Measurements from ENCODE around the gene BRIP1. TPM values are rescaled to one million over a fixed set of nuclear protein-coding genes. Genes with fewer than 3 reads are reported as not detected.
A peak's percentile ranks its signal among the peaks of the same experiment; 100 is the strongest.

Gene BRIP1
- total and polyA plus RNA-seq, 10 of the 15 experiments (the other 5 are each of a cell fraction or from before 2014, with no cell fraction given) = 4.0 to 24.2 (median 12.8) TPM

DNA sequence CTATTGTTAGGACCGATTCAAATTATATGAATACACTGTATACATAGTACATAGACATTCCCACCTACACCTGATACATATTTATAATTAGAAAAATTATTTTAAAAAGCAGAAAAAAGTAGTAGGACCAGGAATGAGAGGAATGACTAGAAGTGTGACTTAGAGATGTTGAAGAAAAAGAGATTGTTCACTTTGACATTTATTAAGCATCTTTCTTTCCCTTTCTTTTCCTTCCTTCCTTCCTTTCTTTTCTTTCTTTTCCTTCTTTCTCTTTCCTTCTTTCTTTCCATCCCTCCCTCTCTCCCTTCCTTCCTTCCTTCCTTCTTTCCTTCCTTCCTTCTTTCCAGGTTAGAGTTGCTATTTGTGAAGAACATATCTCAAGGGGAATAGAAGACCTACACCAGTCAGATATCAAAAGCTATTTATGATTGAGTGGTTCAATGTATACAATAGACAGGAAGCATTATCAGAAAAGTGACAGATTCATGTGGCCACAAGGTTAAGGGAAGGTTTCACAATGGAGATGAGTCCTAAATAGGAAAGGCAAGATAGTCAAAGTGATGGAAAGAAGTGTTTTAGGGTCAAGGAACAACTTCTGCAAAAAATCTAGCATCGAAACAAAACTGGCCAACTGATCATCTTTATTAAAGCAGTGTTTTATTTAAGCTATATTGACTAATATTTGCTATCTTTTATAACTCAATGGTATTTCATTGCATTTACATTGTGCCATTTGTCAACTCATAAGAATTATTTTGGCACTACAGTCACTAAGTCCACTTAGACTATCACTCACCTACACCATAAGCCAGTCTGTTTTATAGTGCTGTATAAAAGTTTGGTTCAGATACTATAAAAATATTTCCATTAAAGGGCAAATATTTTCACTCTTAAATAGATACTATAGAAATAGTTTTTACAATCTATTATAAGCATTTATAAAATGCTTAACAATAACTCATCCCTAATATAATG is 218.2 kb downstream of the BRIP1 start:
- SMC1A ChIA-PET (ENCODE audit: uncharacterized antibody, unreplicated experiment) = interaction anchor here (1.3 to 3.7 kb wide), 5 partner anchors 10 to 191 kb away, joined by 3 to 15 read pairs (median 5); no protein-coding TSS in a partner anchor
- TF ChIP-seq, protein P1, sequence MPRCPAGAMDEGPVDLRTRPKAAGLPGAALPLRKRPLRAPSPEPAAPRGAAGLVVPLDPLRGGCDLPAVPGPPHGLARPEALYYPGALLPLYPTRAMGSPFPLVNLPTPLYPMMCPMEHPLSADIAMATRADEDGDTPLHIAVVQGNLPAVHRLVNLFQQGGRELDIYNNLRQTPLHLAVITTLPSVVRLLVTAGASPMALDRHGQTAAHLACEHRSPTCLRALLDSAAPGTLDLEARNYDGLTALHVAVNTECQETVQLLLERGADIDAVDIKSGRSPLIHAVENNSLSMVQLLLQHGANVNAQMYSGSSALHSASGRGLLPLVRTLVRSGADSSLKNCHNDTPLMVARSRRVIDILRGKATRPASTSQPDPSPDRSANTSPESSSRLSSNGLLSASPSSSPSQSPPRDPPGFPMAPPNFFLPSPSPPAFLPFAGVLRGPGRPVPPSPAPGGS (IDR thresholded peaks at IDR 0.05; ENCODE audit: borderline replicate concordance, insufficient read depth, low read depth, low read length, poor library complexity, severe bottlenecking) = no peak
- TF ChIP-seq ETV6 (conservative IDR thresholded peaks at IDR 0.05 in 1 of 2, IDR thresholded peaks at IDR 0.05 in 1 of 2; ENCODE audit: borderline replicate concordance in 1 of 2, low read depth in 1 of 2) (peak in 1 of 2 experiments; percentile 75; a peak in 1 of 4 replicates), PKNOX1 (IDR thresholded peaks at IDR 0.05) (0 out of 2 replicates have a peak, but pooled peaks have one; percentile 5), POU2F2 (IDR thresholded peaks at IDR 0.05; ENCODE audit: borderline replicate concordance, low read depth, low read length) (no peak), RUNX3 (IDR thresholded peaks at IDR 0.05; ENCODE audit: low read length) (no peak), MTA3 (IDR thresholded peaks at IDR 0.05; ENCODE audit: borderline replicate concordance, low read length) (no peak), NFXL1 (IDR thresholded peaks at IDR 0.05; ENCODE audit: borderline replicate concordance) (0 out of 2 replicates have a peak, but pooled peaks have one; percentile 12)

More for the DNA sequence above, 218.2 kb downstream of the BRIP1 start:
- intact Hi-C loops (cut with micrococcal nuclease; ENCODE audit: unreplicated experiment) (no loop called here), in situ Hi-C loops (cut with MboI) (no loop called here)
- H3K79me2 ChIP-seq (ENCODE audit: control insufficient read depth, insufficient read depth, low read length) = no peaks in the 10 kb centered on the region
- WGBS (ENCODE audit: insufficient coverage, insufficient replicate concordance, low lambda C conversion rate, missing lambda C conversion rate) = 7% methylated on average over 2 of the region's 2 CpGs
- no peak overlapping the region for H3K27ac ChIP-seq (ENCODE audit: control insufficient read depth, insufficient read depth)
- POLR2A ChIA-PET = no interaction called here
- H3K9ac ChIP-seq (ENCODE audit: control insufficient read depth, insufficient read depth, low read length) = no peak overlapping the region
- H2AFZ ChIP-seq (ENCODE audit: control insufficient read depth, low read depth, low read length) = no peak overlapping the region
- RAD21 ChIA-PET (ENCODE audit: unreplicated experiment) = no interaction called here
- no peaks in the 10 kb centered on the region for H3K4me1 ChIP-seq (ENCODE audit: control insufficient read depth, insufficient read depth, low read length)
- CTCF ChIA-PET = interaction anchor here (1.4 to 2.3 kb wide), 2 partner anchors 9 to 10 kb away, joined by 6 to 7 read pairs; no protein-coding TSS in a partner anchor
- FAIRE-seq = no peak
- no peaks in the 10 kb centered on the region for H3K27me3 ChIP-seq (replicated peaks in 1 of 2; ENCODE audit: control insufficient read depth in 2 of 2, insufficient read depth in 2 of 2, low read length in 1 of 2)
- no peak for DNase-seq (ENCODE audit: low read depth, low spot score)
- no TSS peak for BruUV-seq (replicated peaks)
- no peaks in the 10 kb centered on the region for H4K20me1 ChIP-seq (ENCODE audit: control insufficient read depth, insufficient read depth)
- no peaks in the 10 kb centered on the region for H3K9me3 ChIP-seq (replicated peaks; ENCODE audit: control insufficient read depth, insufficient read depth, low read length)
- no peaks in the 10 kb centered on the region for H3K36me3 ChIP-seq (ENCODE audit: control insufficient read depth in 2 of 2, insufficient read depth in 2 of 2, low read length in 1 of 2)
- no peak overlapping the region for H3K4me3 ChIP-seq
- ATAC-seq = no peak
- H3K4me2 ChIP-seq (ENCODE audit: control insufficient read depth, insufficient read depth) = no peak overlapping the region
